Suprapubic skin (tissue), 4 donors: ENCODE data around the gene LMBR1.
"Not testable (repeated sequence)": the region's sequence is repeated elsewhere in the genome, so short reads cannot be mapped to it uniquely, and the experiment has no call there.

Experiments used
- EP300 ChIP-seq: sonication (generic); formaldehyde crosslinking; IDR thresholded peaks from one replicate; pipeline ENCODE4 v1.6.1; 2017; ENCODE audit warnings: antibody characterized with exemption
- POLR2AphosphoS5 ChIP-seq, 3 donors: sonication (generic); formaldehyde crosslinking; IDR thresholded peaks; one replicate each; pipeline ENCODE4 v1.6.1; 2017; ENCODE audit warnings: antibody characterized with exemption in 3 of 3
- TF ChIP-seq, protein P1 (sequence below), 2 donors: fragments of 200-600 bp in 1 of 2; fragments of 450-650 bp in 1 of 2; sonication (generic) in 1 of 2; IDR thresholded peaks; one replicate each; pipeline ENCODE4 v1.5.1; 2016 to 2019; ENCODE audit warnings: antibody characterized with exemption in 2 of 2, mild to moderate bottlenecking in 1 of 2, moderate library complexity in 1 of 2

DNA sequence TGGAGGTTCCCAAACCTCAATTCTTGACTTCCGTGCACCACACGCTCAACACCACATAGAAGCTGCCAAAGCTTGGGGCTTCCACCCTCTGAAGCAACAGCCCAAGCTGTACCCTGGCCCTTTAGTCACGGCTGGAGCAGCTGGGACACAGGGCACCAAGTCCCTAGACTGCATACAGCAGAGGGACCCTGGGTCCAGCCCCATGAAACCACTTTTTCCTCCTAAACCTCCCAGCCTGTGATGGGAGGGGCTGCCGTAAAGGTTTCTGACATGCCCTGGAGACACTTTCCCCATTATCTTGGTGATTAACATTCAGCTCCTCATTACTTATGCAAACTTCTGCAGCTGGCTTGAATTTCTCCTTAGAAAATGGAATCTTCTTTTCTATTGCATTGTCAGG, 194.5 kb downstream of the LMBR1 start:
- not testable (repeated sequence) for TF ChIP-seq POLR2AphosphoS5 (IDR thresholded peaks at IDR 0.05); EP300
- TF ChIP-seq, protein P1, sequence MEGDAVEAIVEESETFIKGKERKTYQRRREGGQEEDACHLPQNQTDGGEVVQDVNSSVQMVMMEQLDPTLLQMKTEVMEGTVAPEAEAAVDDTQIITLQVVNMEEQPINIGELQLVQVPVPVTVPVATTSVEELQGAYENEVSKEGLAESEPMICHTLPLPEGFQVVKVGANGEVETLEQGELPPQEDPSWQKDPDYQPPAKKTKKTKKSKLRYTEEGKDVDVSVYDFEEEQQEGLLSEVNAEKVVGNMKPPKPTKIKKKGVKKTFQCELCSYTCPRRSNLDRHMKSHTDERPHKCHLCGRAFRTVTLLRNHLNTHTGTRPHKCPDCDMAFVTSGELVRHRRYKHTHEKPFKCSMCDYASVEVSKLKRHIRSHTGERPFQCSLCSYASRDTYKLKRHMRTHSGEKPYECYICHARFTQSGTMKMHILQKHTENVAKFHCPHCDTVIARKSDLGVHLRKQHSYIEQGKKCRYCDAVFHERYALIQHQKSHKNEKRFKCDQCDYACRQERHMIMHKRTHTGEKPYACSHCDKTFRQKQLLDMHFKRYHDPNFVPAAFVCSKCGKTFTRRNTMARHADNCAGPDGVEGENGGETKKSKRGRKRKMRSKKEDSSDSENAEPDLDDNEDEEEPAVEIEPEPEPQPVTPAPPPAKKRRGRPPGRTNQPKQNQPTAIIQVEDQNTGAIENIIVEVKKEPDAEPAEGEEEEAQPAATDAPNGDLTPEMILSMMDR (IDR thresholded peaks at IDR 0.05), result not testable (repeated sequence)
